Activated CD8-positive, alpha-beta T cell treated with anti-CD3 and anti-CD28 coated beads, Interleukin-2, amount 10 ng/mL, durations not matched to agents 7 days and 5 days (primary cell): ENCODE measurements around the gene FGFR2. TPM values are rescaled to one million over a fixed set of nuclear protein-coding genes. Genes with fewer than 3 reads are reported as not detected.

Experiments
- ATAC-seq: fragments of 150-1000 bp; cut with Tn5 transposase; one replicate; pipeline ENCODE4 v1.10.0; 2021; ENCODE audit warnings: moderate library complexity
- CTCF ChIA-PET: fragments of 350-600 bp; sonication (Branson Sonifier 250); formaldehyde crosslinking; loops from one replicate; lab custom pipeline; 2021; ENCODE audit warnings: antibody characterized with exemption; lab: Charles Lee
- POLR2A ChIA-PET: fragments of 350-600 bp; sonication (Branson Sonifier 250); formaldehyde crosslinking; loops from one replicate; lab custom pipeline; 2021; ENCODE audit warnings: antibody characterized with exemption; lab: Charles Lee
- DNase-seq: peaks from one replicate; pipeline ENCODE4 v3.0.0-alpha.2; 2020
- H3K27ac Mint-ChIP-seq: one replicate; pipeline ENCODE4 v1.8.0; 2021; ENCODE audit warnings: mild to moderate bottlenecking, mixed read lengths
- H3K27me3 Mint-ChIP-seq: one replicate; pipeline ENCODE4 v1.8.0; 2021; ENCODE audit warnings: low read depth, mixed read lengths
- H3K36me3 Mint-ChIP-seq: one replicate; pipeline ENCODE4 v1.8.0; 2021; ENCODE audit warnings: low read depth, mixed read lengths
- H3K4me1 Mint-ChIP-seq: one replicate; pipeline ENCODE4 v1.8.0; 2021; ENCODE audit warnings: low read depth, mixed read lengths
- H3K4me3 Mint-ChIP-seq: one replicate; pipeline ENCODE4 v1.8.0; 2021; ENCODE audit warnings: mild to moderate bottlenecking, mixed read lengths
- H3K9me3 Mint-ChIP-seq: one replicate; pipeline ENCODE4 v1.8.0; 2022; ENCODE audit warnings: mixed read lengths; ENCODE audit not compliant: insufficient read depth
- total RNA-seq, 2 experiments: library from RNA; stranded (reverse); gene quantifications; one replicate each; pipeline ENCODE4 v1.2.3, GENCODE V29; 2021

The FGFR2 gene
- total RNA-seq, 2 experiments from 2014 or later, result not detected

DNA sequence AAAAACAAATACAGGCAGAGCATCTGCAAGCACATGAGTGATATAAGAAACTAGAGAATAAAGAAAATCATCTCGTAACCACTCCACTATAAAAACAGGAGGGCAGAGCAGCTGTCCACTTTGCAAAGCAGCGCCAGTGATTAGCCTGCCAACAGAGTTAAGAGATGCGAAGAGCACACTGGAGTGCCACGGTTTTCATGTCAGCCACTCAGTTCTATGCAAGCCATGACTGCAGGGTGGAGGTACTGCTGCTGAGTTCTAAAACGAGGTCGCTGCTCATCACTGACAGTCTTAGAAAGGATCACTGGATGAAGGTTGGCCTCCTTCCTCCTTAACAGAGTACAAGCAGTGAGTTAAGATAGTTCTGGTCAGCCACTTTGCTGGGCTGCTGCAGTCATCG lies 58.5 kb downstream of the FGFR2 start:
- no peaks in the 10 kb centered on the region for H3K4me1 Mint-ChIP-seq
- DNase-seq, result no peak

DNA sequence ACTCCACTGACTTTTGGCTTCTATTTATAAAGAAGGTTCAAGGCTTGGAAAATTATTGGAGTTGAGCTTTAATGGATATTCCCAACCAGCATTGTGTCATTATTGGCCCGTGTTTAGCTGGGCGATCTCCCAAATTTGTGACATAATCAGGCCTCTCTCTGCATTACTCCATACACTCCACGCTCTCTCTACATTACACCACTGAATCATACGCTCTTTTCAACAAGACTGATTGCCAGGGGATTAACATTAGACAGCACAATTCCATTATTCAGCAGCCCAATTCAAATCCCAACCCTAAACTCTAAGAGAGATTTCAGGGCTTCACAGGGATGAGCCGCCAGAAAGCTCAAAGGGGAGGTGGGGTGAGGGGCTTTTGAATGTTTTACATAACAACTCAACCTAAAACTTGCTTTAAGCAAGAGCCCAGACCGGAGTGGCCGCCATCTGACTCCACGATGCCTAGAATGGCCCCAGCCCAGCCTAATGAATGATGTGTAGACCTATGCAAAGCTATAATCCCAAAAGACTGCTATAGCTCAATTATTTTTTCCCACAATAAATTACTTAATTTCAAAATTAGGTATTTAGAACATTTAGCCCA lies 61.8 kb downstream of the FGFR2 start:
- DNase-seq (no peak), ATAC-seq (no peak)
- POLR2A ChIA-PET, result no interaction called here
- no peak overlapping the region for H3K4me3 Mint-ChIP-seq
- CTCF ChIA-PET, result no interaction called here
- no peak overlapping the region for H3K27ac Mint-ChIP-seq
- H3K9me3 Mint-ChIP-seq, result peaks cover 3% of the 10 kb centered on the region
- H3K27me3 Mint-ChIP-seq, result no peaks in the 10 kb centered on the region
- H3K4me1 Mint-ChIP-seq, result no peaks in the 10 kb centered on the region
- no peaks in the 10 kb centered on the region for H3K36me3 Mint-ChIP-seq

More for the DNA sequence above, 58.5 kb downstream of the FGFR2 start:
- ChIA-PET CTCF (no interaction called here), POLR2A (no interaction called here)
- no peak for ATAC-seq
- Mint-ChIP-seq H3K27ac (no peak overlapping the region), H3K4me3 (no peak overlapping the region), H3K27me3 (no peaks in the 10 kb centered on the region), H3K9me3 (peaks cover 2% of the 10 kb centered on the region), H3K36me3 (no peaks in the 10 kb centered on the region)

DNA sequence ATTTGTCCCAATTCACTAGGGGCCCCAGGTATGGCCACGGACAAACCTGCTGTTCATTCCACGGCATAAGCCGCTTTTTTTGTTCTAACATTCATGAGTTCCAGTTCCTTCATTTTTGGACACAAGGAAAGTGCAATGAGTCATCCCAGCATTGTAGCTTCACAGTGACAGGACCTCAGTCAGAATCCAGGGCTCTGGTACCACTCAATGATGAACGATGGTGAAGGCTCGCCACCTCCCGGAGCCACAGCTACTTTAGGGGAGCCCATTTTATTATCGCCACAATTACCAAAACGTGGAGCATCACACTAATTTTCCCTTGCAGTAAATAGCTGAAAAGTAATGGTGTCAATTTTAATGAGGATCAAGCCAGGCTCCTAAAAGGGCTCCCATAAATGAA lies 62.9 kb downstream of the FGFR2 start:
- H3K36me3 Mint-ChIP-seq, result no peaks in the 10 kb centered on the region
- H3K27me3 Mint-ChIP-seq, result no peaks in the 10 kb centered on the region
- peaks cover 3% of the 10 kb centered on the region for H3K9me3 Mint-ChIP-seq
- H3K27ac Mint-ChIP-seq, result no peak overlapping the region
- no peak for DNase-seq
- no peak overlapping the region for H3K4me3 Mint-ChIP-seq
- H3K4me1 Mint-ChIP-seq, result no peaks in the 10 kb centered on the region
- CTCF ChIA-PET, result no interaction called here
- POLR2A ChIA-PET, result no interaction called here
- ATAC-seq, result no peak

DNA sequence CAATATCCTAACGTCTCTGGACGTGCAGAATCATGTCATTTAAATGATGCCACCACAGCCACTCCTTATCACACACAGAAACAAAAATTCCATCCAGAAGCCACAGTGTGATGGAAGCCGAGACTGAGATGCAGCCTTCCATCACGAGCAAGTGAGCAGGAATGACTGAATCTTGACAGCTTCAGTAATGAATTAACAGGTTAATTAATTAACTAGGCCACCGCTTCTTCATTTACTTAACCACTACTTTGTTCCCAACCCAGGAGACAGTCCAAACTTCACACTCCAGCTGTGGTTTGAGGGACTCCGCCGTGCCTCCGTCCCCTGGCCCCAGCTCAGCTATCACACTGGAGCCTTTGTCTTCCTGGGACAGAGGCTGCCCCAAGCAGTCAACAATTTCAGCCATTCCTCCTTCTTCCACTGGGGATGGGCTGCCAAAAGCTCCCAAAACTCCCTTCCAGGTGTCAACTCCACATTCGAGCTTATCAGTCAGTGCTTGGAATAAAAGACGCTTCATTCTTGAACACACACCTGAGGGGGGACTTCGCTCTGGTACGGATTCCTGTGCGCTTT lies 65.9 kb downstream of the FGFR2 start:
- H3K27me3 Mint-ChIP-seq, result no peaks in the 10 kb centered on the region
- peaks cover 3% of the 10 kb centered on the region for H3K9me3 Mint-ChIP-seq
- H3K36me3 Mint-ChIP-seq, result no peaks in the 10 kb centered on the region
- ChIA-PET POLR2A (interaction anchor here (0.6 kb wide), 1 partner anchor 20 kb away, joined by 4 read pairs; no protein-coding TSS in a partner anchor), CTCF (no interaction called here)
- no peak overlapping the region for H3K4me3 Mint-ChIP-seq
- no peak for DNase-seq
- no peaks in the 10 kb centered on the region for H3K4me1 Mint-ChIP-seq
- ATAC-seq, result no peak
- no peak overlapping the region for H3K27ac Mint-ChIP-seq

DNA sequence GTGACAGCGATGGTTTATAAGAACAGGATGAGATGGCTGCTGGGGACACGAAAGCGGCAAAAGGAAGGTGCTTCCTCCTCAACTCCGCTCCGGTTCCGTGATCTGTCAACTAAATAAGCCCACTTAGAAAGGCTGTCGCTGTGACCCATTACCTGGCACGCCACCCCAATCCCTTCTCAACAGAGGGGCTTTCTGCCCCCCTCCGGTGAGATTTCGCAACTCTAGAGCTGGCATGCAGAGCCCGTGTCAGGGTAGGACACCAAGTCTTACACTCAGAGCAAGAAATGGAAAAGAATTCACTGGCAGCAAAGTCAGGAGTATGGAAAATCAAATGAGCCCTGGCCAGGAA lies 66.4 kb downstream of the FGFR2 start:
- CTCF ChIA-PET, result no interaction called here
- no peak for ATAC-seq

DNA sequence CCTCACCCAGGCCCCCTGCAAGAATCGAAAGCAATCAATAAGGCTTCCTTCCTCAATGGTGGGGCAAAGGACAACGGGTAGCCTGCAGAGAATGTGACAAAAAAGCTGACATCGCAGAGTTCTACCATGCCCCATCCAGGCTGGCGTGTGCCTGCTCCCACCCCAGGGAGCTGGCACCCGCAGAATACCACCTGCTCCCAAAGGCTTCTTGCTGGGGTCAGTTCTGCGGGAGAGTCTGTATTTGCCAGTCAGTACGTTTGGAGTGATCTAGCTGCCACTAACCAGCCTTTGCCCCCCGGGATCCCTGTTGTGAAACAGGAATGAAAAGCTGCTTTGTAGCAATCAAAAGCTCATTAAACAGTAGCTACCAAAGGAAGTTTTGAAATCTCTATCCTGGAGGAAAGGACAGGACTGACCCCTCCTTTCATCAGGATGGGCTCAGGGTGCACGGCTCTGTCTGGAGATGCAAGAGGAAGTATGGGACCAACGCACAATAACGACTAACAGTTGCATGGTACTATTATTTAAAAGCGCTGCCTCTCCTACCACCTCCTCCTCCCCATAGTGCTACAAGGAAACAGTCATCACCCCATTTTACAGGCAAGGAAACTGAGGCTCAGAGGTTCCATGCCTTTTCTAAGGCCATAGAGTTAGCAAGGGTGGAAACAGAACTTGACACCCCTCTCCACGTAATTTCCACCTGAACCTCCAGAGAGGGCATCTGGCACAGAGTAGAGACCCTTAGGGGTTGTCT lies 67.0 kb downstream of the FGFR2 start:
- no peaks in the 10 kb centered on the region for H3K36me3 Mint-ChIP-seq
- no peaks in the 10 kb centered on the region for H3K27me3 Mint-ChIP-seq
- H3K9me3 Mint-ChIP-seq, result peaks cover 3% of the 10 kb centered on the region
- ChIA-PET POLR2A (no interaction called here), CTCF (no interaction called here)
- DNase-seq, result no peak
- no peak for ATAC-seq
- no peaks in the 10 kb centered on the region for H3K4me1 Mint-ChIP-seq
- no peak overlapping the region for H3K4me3 Mint-ChIP-seq
- H3K27ac Mint-ChIP-seq, result no peak overlapping the region

More for the DNA sequence above, 66.4 kb downstream of the FGFR2 start:
- no peaks in the 10 kb centered on the region for H3K4me1 Mint-ChIP-seq
- H3K4me3 Mint-ChIP-seq, result no peak overlapping the region
- H3K27ac Mint-ChIP-seq, result no peak overlapping the region
- DNase-seq, result no peak
- no peaks in the 10 kb centered on the region for H3K27me3 Mint-ChIP-seq
- peaks cover 3% of the 10 kb centered on the region for H3K9me3 Mint-ChIP-seq
- POLR2A ChIA-PET, result no interaction called here
- no peaks in the 10 kb centered on the region for H3K36me3 Mint-ChIP-seq

DNA sequence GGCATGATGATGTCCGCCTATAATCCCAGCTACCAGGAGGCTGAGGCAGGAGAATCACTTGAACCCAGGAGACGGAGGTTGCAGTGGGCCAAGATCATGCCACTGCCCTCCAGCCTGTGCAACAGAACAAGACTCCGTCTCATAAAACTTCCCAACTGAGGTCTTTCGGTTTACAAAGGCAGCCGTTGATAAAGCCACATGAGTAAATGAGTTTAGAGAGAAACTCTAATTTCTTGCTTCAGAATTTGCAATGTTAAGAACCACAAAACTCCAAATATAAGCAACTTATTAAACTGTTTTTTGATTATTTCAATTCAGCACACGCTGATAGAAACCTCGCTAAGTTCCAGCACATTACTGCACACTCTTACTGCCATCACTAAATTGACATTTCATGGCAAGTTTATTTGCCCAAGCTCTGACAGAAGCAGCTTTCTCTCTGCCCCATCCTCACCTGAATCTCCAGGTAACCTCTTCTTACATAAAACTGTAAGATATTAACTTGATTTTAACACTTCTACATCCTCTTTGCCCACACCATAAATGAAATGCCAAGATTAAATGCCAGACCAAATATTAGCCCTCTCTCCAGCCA lies 67.7 kb downstream of the FGFR2 start:
- Mint-ChIP-seq H3K36me3 (no peaks in the 10 kb centered on the region), H3K27ac (no peak overlapping the region), H3K27me3 (no peaks in the 10 kb centered on the region), H3K4me3 (no peak overlapping the region), H3K9me3 (peaks cover 3% of the 10 kb centered on the region), H3K4me1 (no peaks in the 10 kb centered on the region)
- POLR2A ChIA-PET, result no interaction called here
- ATAC-seq, result no peak
- CTCF ChIA-PET, result no interaction called here
- no peak for DNase-seq

DNA sequence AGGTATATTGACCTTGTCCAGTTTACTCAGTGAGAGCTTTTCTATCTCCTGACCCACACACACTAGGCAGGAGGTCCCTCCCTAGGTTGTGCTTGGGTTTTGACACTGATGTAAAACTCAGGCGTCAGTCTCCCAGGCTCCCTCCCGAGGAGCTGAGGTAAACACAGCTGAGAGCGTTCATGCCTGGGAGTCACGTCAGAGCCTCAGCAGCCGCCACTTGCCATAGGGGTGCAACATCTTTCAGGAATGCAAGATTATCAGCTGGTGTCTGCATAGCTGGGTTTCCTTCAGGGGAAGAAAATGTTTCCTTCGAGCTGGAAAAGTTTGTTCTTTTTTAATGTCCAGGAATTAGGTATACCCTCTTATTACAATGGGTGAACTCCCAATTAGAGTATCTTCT lies 70.6 kb downstream of the FGFR2 start:
- ChIA-PET CTCF (no interaction called here), POLR2A (no interaction called here)
- H3K9me3 Mint-ChIP-seq, result no peaks in the 10 kb centered on the region
- no peak for DNase-seq
- H3K4me1 Mint-ChIP-seq, result no peaks in the 10 kb centered on the region
- H3K4me3 Mint-ChIP-seq, result no peak overlapping the region
- ATAC-seq, result no peak
- no peaks in the 10 kb centered on the region for H3K36me3 Mint-ChIP-seq
- H3K27ac Mint-ChIP-seq, result no peak overlapping the region
- H3K27me3 Mint-ChIP-seq, result no peaks in the 10 kb centered on the region

DNA sequence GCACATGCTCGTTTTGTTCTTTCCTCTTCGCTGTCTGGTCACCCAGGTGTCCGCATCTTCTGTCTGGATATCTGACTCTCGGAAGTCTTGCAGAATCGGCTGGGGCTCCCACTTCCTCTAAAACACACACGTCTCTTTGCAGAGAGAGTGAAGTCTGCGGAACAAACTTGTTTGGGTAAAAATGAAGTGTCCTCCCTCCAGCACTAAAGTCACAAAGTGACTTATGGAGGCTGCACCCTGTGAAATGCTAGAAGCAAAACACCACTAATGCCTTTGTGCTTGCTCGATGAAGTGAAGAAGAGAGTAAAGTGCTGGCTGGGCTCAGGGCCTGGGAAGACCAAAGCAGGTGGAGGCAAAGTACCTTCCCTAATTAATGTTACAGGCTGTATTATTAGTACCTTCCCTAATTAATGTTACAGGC lies 71.4 kb downstream of the FGFR2 start:
- DNase-seq, result no peak
- POLR2A ChIA-PET, result no interaction called here
- CTCF ChIA-PET, result no interaction called here
- Mint-ChIP-seq H3K4me3 (no peak overlapping the region), H3K4me1 (no peaks in the 10 kb centered on the region), H3K36me3 (no peaks in the 10 kb centered on the region), H3K27me3 (no peaks in the 10 kb centered on the region), H3K9me3 (no peaks in the 10 kb centered on the region), H3K27ac (no peak overlapping the region)
- ATAC-seq, result no peak

DNA sequence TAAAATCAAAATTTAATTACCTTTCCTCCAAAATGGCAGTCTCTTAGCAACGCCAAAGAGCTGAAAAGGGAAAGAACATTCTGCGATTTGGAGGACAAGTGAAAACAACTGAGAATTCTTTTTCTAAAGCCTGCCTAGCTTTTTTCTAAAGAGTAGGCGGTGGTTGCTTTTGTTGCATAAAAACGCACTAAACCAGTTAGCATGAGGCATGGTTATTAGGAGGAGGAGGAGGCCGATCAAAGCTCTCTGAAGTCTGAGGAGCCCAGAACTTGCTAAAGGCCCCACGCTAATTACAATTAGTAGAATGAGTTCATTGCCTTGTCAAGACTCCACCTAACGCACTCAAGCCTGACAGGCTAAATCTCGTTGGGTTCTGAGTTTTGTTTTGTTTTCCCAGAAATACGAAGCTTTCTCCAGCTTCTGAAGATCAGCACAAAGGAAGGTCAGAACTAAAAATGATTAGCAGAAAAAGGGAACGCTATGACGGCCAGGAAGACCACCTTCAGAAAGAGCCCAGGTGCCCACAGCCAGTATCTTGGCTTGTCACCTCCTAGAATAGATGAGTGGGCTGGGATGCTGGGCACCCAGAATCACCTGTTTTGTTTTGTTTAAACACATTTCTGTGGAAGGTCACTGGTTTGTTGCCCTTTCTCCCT lies 72.0 kb downstream of the FGFR2 start:
- DNase-seq (no peak), ATAC-seq (no peak)
- H3K27me3 Mint-ChIP-seq, result no peaks in the 10 kb centered on the region
- CTCF ChIA-PET, result no interaction called here
- POLR2A ChIA-PET, result no interaction called here
- H3K9me3 Mint-ChIP-seq, result no peaks in the 10 kb centered on the region
- H3K4me1 Mint-ChIP-seq, result no peaks in the 10 kb centered on the region
- H3K4me3 Mint-ChIP-seq, result no peak overlapping the region
- no peaks in the 10 kb centered on the region for H3K36me3 Mint-ChIP-seq
- no peak overlapping the region for H3K27ac Mint-ChIP-seq

DNA sequence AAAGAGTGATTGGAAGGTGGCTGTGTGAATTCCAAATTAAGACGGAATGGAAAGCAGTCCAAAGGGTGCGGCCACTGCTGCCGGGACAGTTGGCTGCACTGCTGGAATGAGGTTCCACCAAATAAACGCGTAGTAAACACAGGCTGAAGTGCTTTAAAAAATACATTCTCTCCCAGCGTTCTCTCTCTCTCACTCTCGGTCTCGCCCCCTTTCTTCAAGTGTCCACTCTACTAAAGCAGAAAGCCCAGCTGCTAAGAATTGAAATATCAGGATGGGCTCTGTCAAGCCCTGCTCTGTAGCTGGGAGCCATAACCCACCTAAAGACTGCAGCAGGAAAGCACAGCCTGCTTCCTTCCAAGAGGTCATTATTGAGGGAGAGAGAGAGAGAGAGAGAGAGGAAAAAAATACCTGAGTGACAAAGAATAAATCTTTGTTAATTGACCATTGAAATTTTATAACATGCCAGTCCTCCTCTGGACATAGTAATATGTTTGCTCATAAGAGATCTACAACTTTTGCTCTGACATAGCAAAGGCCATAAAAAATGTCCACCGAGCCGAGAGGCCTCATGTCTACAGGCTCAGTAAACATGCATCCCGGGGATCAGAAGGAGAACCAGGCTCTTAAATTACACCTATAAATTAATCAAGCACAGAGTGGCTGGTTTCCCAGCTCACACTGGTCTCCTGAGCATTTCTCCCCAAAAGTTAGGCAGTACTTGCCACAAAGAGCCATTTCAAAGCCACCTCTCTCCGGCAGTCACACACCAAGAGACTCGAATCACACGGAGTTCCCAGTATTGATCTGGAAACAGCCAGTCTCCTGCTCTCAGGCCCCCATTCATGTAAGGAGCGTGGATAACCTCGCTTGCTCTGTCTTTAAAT lies 72.8 kb downstream of the FGFR2 start:
- Mint-ChIP-seq H3K27me3 (no peaks in the 10 kb centered on the region), H3K36me3 (no peaks in the 10 kb centered on the region), H3K4me3 (no peak overlapping the region), H3K9me3 (no peaks in the 10 kb centered on the region), H3K4me1 (no peaks in the 10 kb centered on the region), H3K27ac (no peak overlapping the region)
- no peak for DNase-seq
- ChIA-PET CTCF (no interaction called here), POLR2A (no interaction called here)
- ATAC-seq, result no peak
